IPS-18a (cell line): ENCODE measurements around the gene POLR2H.

Experiments
- H3K27ac ChIP-seq: one replicate; pipeline ENCODE4 v1.5.1; 2013; ENCODE audit warnings: low read length
- H3K27me3 ChIP-seq: one replicate; pipeline ENCODE4 v1.6.1; 2013; ENCODE audit warnings: mild to moderate bottlenecking, low read length; ENCODE audit not compliant: control insufficient read depth, insufficient read depth
- H3K36me3 ChIP-seq: one replicate; pipeline ENCODE4 v1.6.1; 2013; ENCODE audit warnings: low read depth, low read length; ENCODE audit not compliant: control insufficient read depth
- H3K4me1 ChIP-seq: one replicate; pipeline ENCODE4 v1.6.1; 2013; ENCODE audit warnings: low read depth, low read length; ENCODE audit not compliant: control insufficient read depth
- H3K4me3 ChIP-seq: one replicate; pipeline ENCODE4 v1.5.1; 2013; ENCODE audit warnings: low read length
- H3K9ac ChIP-seq: one replicate; pipeline ENCODE4 v1.6.1; 2013; ENCODE audit warnings: mild to moderate bottlenecking, low read length, moderate library complexity
- H3K9me3 ChIP-seq: one replicate; pipeline ENCODE4 v1.6.1; 2013; ENCODE audit warnings: low read depth, low read length; ENCODE audit not compliant: control insufficient read depth

POLR2H gene

DNA sequence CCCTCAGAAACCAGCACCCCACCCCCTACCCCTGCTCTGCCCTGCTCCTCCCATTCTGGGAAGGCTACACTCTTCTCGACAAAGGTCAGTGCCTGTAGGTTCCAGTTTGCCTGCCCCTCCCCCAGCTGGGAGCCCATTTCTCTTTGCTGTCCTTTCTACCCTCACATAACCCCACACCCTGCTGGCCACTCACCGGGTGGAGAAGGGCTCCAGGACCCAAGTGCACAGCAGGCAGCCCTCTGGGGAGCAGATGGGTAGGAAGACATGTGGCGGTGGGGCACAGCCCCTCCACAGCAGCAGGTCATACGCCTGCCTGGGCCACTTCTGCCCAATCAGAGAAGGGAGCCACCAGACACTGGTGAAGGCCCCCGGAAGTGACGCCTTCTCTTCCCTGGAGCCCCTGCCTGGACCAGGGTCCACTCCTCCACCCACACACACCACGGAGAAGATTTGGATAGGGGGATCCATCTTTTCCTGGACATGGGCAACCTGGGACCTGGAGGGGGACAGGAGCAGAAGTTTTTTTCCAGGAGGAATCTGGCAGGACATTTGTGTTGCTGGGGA lies 16.5 kb downstream of the POLR2H start, which contains the start of gene THPO:
Gene THPO, minus strand, starts transcription at position 326 of the 564 bp plus-strand sequence. CDS start 1,948 bp downstream, outside the sequence.
- Histone ChIP-seq H3K27me3 (peaks cover 46% of the 10 kb centered on the region), H3K9ac (no peak within 1 kb of the TSS), H3K36me3 (no peaks in the 10 kb centered on the region), H3K9me3 (no peaks in the 10 kb centered on the region), H3K4me1 (peaks cover 20% of the 10 kb centered on the region), H3K4me3 (peak within 1 kb of the TSS; percentile 22), H3K27ac (no peak within 1 kb of the TSS)

DNA sequence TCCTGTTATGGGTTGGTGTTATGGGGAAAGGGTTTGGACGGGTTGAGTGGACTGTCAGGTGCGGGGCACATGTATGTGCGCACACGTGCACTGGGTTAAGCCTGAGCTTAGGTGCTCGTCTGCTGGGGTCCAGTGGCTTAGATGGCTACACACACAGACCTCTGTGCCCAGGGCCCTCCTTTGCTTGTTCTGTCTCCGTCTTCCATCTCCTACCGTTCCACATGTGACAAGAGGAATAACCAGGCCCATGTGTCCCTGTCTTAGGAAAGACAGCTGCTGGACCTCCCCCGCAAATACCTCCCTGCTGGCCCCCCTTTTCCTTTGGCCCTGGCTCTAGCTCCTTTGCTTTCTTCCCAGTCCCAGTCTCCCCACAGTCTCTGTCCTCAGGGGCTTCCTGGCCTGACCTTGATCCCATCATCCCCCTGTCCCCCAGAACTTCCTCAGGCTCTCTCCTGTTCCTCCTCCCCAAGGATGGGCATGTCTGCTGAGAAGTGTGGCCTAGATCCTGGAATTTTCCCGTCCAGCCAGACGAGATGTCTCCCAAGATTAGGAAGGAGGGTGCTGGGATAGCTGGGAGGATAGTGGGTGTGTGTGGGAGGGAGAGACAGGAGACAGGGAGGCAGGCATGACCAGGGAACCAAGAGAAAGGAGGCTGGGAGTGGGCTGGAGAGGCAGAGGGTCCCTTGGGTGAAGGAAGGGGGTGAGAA lies 17.3 kb downstream of the POLR2H start:
- peak overlapping the region; percentile 11 for H3K4me3 ChIP-seq
- H3K36me3 ChIP-seq = no peaks in the 10 kb centered on the region
- H3K27me3 ChIP-seq = peaks cover 49% of the 10 kb centered on the region
- H3K9ac ChIP-seq = no peak overlapping the region
- H3K9me3 ChIP-seq = no peaks in the 10 kb centered on the region
- H3K4me1 ChIP-seq = peaks cover 20% of the 10 kb centered on the region
- no peak overlapping the region for H3K27ac ChIP-seq

DNA sequence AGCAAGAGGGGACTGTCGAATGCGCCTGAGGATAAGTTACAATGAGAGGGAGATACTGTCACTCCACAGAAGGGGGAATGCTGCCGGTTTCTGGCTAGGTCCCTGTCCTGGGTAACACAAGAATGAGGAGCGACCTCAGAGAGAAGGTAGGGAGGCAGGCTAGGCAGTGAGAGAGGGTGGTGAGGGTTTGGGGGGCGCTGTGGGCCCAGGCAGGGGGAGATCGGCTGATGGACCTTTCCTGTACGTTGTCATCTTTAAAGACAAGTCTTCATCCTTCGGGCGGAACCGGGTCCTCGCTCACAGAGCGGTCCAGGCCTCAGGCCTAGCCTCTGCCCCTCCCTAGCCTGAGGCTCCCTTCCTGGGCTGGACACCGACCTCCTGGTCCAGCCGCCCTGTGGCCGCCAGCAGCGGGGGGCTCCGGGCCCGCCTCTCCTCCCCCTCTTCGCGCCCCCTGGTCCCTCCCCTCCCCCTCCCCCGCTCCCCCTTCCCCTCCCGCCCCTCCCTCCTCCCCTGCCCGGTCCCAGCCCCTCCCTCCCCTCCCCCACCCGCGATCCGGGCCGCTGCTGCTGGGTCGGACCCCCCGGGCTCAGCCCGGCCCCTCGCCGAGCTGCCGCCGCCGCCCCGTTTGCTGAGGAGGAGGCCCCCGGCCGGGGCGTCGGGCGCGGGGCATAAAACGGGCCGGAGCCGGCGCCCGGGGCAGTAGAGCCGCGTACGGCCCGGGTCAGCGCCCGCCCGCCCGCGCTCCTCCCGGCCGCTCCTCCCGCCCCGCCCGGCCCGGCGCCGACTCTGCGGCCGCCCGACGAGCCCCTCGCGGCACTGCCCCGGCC lies 18.1 kb downstream of the POLR2H start, which contains the start of gene CHRD:
Gene CHRD, plus strand, starts transcription at position 697 of the 827 bp plus-strand sequence. CDS start 265 bp downstream, outside the sequence.
- H3K27me3 ChIP-seq = peaks cover 49% of the 10 kb centered on the region
- peaks cover 20% of the 10 kb centered on the region for H3K4me1 ChIP-seq
- no peaks in the 10 kb centered on the region for H3K36me3 ChIP-seq
- H3K9me3 ChIP-seq = no peaks in the 10 kb centered on the region
- H3K27ac ChIP-seq = no peak within 1 kb of the TSS
- no peak within 1 kb of the TSS for H3K9ac ChIP-seq
- H3K4me3 ChIP-seq = peak within 1 kb of the TSS; percentile 49

DNA sequence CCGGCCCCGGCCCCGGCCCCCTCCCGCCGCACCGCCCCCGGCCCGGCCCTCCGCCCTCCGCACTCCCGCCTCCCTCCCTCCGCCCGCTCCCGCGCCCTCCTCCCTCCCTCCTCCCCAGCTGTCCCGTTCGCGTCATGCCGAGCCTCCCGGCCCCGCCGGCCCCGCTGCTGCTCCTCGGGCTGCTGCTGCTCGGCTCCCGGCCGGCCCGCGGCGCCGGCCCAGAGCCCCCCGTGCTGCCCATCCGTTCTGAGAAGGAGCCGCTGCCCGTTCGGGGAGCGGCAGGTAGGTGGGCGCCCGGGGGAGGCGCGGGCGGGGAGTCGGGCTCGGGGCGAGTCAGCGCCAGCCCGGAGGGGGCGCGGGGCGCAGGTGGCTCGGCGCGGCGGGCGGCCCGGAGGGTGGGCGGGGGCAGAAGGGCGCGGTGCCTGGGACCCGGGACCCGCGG lies 18.7 kb downstream of the POLR2H start:
- H3K4me1 ChIP-seq = peaks cover 20% of the 10 kb centered on the region
- peaks cover 49% of the 10 kb centered on the region for H3K27me3 ChIP-seq
- H3K36me3 ChIP-seq = no peaks in the 10 kb centered on the region
- H3K9me3 ChIP-seq = no peaks in the 10 kb centered on the region
- H3K27ac ChIP-seq = no peak overlapping the region
- no peak overlapping the region for H3K9ac ChIP-seq
- peak overlapping the region; percentile 49 for H3K4me3 ChIP-seq

GRCh38 chr3:184380627-184381260 lies 19.2 kb downstream of the POLR2H start:
- Histone ChIP-seq H3K27ac (no peak overlapping the region), H3K9ac (no peak overlapping the region), H3K36me3 (no peaks in the 10 kb centered on the region), H3K9me3 (no peaks in the 10 kb centered on the region), H3K4me3 (peak overlapping the region; percentile 49), H3K4me1 (peaks cover 20% of the 10 kb centered on the region), H3K27me3 (peaks cover 49% of the 10 kb centered on the region)

DNA sequence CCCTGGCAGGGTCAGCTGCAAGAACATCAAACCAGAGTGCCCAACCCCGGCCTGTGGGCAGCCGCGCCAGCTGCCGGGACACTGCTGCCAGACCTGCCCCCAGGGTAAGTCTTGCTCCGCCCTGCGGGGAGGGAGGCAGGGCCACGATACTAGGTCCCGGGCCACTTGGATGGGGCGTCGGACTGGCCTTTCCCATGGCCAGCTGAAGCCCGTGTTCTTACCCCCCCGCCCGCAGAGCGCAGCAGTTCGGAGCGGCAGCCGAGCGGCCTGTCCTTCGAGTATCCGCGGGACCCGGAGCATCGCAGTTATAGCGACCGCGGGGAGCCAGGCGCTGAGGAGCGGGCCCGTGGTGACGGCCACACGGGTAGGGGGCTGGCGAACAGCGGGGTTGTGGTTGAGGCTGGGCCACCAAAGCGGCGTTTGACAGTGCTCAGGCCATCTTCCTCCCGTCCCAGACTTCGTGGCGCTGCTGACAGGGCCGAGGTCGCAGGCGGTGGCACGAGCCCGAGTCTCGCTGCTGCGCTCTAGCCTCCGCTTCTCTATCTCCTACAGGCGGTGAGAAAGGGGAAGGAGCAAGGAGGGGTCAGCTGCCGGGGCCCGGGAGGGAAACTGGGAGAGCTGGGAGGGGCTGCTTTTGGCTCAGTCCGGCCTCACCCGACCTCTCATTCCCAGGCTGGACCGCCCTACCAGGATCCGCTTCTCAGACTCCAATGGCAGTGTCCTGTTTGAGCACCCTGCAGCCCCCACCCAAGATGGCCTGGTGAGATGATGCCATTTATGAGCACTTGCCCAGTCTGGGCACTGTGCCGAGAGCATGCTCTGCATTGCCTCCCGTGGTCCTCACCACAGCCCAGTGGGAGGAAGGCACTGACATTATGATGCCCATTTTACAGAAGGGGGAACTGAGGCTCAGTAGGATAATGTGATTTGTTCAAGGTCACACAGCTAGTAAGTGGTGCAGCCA lies 20.0 kb downstream of the POLR2H start:
- Histone ChIP-seq H3K36me3 (no peaks in the 10 kb centered on the region), H3K9ac (no peak overlapping the region), H3K4me1 (peaks cover 20% of the 10 kb centered on the region), H3K27me3 (peaks cover 49% of the 10 kb centered on the region), H3K4me3 (peak overlapping the region; percentile 49), H3K9me3 (no peaks in the 10 kb centered on the region), H3K27ac (no peak overlapping the region)

- no peak overlapping the region for H3K27ac ChIP-seq
- H3K4me1 ChIP-seq = peaks cover 17% of the 10 kb centered on the region
- H3K27me3 ChIP-seq = peaks cover 49% of the 10 kb centered on the region
- no peaks in the 10 kb centered on the region for H3K9me3 ChIP-seq
- no peak overlapping the region for H3K4me3 ChIP-seq
- H3K9ac ChIP-seq = no peak overlapping the region
- no peaks in the 10 kb centered on the region for H3K36me3 ChIP-seq
These were observed 21.0 kb downstream of the POLR2H start for GRCh38 chr3:184382326-184383032.

DNA sequence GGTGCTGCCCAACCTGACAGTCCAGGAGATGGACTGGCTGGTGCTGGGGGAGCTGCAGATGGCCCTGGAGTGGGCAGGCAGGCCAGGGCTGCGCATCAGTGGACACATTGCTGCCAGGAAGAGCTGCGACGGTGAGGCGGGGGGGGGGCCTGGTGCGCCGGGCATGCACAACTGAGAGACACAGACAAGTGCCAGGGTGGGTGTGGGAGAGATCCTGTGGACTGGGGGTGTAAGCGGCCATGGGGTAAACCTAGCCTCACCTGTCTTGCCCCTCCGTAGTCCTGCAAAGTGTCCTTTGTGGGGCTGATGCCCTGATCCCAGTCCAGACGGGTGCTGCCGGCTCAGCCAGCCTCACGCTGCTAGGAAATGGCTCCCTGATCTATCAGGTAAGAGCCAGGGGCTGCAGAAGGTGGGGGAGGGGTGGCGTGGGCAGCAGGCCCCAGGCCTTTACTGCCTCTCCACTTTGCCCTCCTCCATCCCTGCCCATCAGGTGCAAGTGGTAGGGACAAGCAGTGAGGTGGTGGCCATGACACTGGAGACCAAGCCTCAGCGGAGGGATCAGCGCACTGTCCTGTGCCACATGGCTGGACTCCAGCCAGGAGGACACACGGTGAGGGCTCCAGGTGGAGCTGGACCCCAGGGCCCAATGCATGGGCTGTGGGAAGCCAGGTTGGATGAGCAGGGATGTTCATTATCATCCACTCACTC lies 21.7 kb downstream of the POLR2H start:
- Histone ChIP-seq H3K27ac (no peak overlapping the region), H3K4me3 (no peak overlapping the region), H3K36me3 (no peaks in the 10 kb centered on the region), H3K27me3 (peaks cover 42% of the 10 kb centered on the region), H3K9me3 (no peaks in the 10 kb centered on the region), H3K9ac (no peak overlapping the region), H3K4me1 (peaks cover 10% of the 10 kb centered on the region)

- Histone ChIP-seq H3K36me3 (no peaks in the 10 kb centered on the region), H3K4me1 (no peaks in the 10 kb centered on the region), H3K9ac (no peak overlapping the region), H3K27me3 (peaks cover 31% of the 10 kb centered on the region), H3K27ac (no peak overlapping the region), H3K9me3 (no peaks in the 10 kb centered on the region), H3K4me3 (no peak overlapping the region)
These were observed 22.8 kb downstream of the POLR2H start for GRCh38 chr3:184384342-184384741.
